Esophagus squamous epithelium (tissue), 4 donors: ENCODE results near the gene OLFM2.

ENCODE experiments used
- POLR2A ChIP-seq, 4 donors: fragments of 450-650 bp; IDR thresholded peaks; one replicate each; pipeline ENCODE4 v1.6.1; 2017; ENCODE audit warnings: antibody characterized with exemption in 4 of 4, mild to moderate bottlenecking in 4 of 4, moderate library complexity in 3 of 4
- TF ChIP-seq, protein P1 (sequence below), 6 experiments: fragments of 450-650 bp in 4 of 6; fragments of 200-600 bp in 2 of 6; sonication (generic) in 2 of 6; IDR thresholded peaks; one replicate each; pipeline ENCODE4 v1.5.1; 2016 to 2019; ENCODE audit warnings: antibody characterized with exemption in 6 of 6, mild to moderate bottlenecking in 4 of 6, moderate library complexity in 4 of 6

GRCh38 chr19:9962623-9963290 lies 26.4 kb upstream of the OLFM2 start:
- TF ChIP-seq, protein P1, sequence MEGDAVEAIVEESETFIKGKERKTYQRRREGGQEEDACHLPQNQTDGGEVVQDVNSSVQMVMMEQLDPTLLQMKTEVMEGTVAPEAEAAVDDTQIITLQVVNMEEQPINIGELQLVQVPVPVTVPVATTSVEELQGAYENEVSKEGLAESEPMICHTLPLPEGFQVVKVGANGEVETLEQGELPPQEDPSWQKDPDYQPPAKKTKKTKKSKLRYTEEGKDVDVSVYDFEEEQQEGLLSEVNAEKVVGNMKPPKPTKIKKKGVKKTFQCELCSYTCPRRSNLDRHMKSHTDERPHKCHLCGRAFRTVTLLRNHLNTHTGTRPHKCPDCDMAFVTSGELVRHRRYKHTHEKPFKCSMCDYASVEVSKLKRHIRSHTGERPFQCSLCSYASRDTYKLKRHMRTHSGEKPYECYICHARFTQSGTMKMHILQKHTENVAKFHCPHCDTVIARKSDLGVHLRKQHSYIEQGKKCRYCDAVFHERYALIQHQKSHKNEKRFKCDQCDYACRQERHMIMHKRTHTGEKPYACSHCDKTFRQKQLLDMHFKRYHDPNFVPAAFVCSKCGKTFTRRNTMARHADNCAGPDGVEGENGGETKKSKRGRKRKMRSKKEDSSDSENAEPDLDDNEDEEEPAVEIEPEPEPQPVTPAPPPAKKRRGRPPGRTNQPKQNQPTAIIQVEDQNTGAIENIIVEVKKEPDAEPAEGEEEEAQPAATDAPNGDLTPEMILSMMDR (IDR thresholded peaks at IDR 0.05), result no peak
- TF ChIP-seq POLR2A (IDR thresholded peaks at IDR 0.05), result no peak
